Sigmoid colon (tissue), 4 donors: ENCODE measurements around the gene ATG4B.

Source experiments
- EP300 ChIP-seq, 4 donors: sonication (generic); formaldehyde crosslinking; IDR thresholded peaks; one replicate each; pipeline ENCODE4 v1.6.1; 2017; ENCODE audit warnings: antibody characterized with exemption in 4 of 4
- POLR2A ChIP-seq, 2 donors: fragments of 450-650 bp; IDR thresholded peaks; one replicate each; pipeline ENCODE4 v1.6.1; 2016; ENCODE audit warnings: antibody characterized with exemption in 2 of 2, mild to moderate bottlenecking in 2 of 2, moderate library complexity in 2 of 2
- TF ChIP-seq, protein P1 (sequence below), 4 experiments: fragments of 450-650 bp in 3 of 4; fragments of 200-600 bp in 1 of 4; IDR thresholded peaks; one replicate each; pipeline ENCODE4 v1.5.1; 2016 to 2019; ENCODE audit warnings: antibody characterized with exemption in 4 of 4, mild to moderate bottlenecking in 3 of 4, moderate library complexity in 2 of 4

DNA sequence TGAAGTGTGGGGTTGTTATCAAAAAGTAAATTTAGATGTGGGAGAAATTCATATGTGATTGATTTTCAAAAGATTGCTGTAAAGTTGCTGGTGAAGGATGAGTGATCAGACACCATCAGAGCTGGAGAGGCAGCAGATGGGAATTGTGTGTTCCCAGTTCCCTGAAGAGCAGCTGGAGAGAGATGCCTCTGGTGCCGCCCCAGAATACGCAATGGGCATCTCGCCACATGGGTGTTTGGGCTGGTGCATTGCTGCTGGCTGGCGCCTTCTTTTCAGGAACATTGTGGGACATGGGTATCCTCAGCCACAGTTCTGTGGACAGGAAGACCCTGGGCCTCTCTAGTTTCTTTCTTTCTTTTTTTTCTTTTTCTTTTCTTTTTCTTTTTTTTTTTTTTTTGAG lies 11.9 kb downstream of the ATG4B start:
- TF ChIP-seq, protein P1, sequence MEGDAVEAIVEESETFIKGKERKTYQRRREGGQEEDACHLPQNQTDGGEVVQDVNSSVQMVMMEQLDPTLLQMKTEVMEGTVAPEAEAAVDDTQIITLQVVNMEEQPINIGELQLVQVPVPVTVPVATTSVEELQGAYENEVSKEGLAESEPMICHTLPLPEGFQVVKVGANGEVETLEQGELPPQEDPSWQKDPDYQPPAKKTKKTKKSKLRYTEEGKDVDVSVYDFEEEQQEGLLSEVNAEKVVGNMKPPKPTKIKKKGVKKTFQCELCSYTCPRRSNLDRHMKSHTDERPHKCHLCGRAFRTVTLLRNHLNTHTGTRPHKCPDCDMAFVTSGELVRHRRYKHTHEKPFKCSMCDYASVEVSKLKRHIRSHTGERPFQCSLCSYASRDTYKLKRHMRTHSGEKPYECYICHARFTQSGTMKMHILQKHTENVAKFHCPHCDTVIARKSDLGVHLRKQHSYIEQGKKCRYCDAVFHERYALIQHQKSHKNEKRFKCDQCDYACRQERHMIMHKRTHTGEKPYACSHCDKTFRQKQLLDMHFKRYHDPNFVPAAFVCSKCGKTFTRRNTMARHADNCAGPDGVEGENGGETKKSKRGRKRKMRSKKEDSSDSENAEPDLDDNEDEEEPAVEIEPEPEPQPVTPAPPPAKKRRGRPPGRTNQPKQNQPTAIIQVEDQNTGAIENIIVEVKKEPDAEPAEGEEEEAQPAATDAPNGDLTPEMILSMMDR (IDR thresholded peaks at IDR 0.05): no peak
- TF ChIP-seq POLR2A (IDR thresholded peaks at IDR 0.05) (no peak), EP300 (IDR thresholded peaks at IDR 0.05) (no peak)
